ENCODE measurements around the gene SOWAHD. TPM values are rescaled to one million over a fixed set of nuclear protein-coding genes. Genes with fewer than 3 reads are reported as not detected.

SOWAHD gene
- total RNA-seq, 1 experiment from 2014 or later: 1.1 TPM

GRCh38 chrX:119790977-119791436, 32.6 kb downstream of the SOWAHD start:
- DNase-seq (ENCODE audit: low read depth, low spot score) (no peak), ATAC-seq (peak; percentile 31)
- H4K20me1 ChIP-seq (ENCODE audit: insufficient read depth): peaks cover 6% of the 10 kb centered on the region; the same call in 1 of the 2 replicates
- peaks cover 0 to 27% of the 10 kb centered on the region in 2 experiments; a peak in 2 of 4 replicates for H3K4me1 ChIP-seq (ENCODE audit: control insufficient read depth in 1 of 2, insufficient read depth in 2 of 2, low read length in 2 of 2)
- no peaks in the 10 kb centered on the region for H3K27me3 ChIP-seq (ENCODE audit: insufficient read depth, low read length)
- peak overlapping the region; percentile 78 to 85 for H3K4me3 ChIP-seq (replicated peaks in 1 of 2; ENCODE audit: low read depth in 1 of 2, low read length in 2 of 2)
- H3K4me2 ChIP-seq (ENCODE audit: low read length): peak overlapping the region; percentile 82
- peaks cover 5 to 39% of the 10 kb centered on the region in 2 experiments; a peak in 3 of 4 replicates for H3K36me3 ChIP-seq (ENCODE audit: control insufficient read depth in 1 of 2, insufficient read depth in 2 of 2, low read length in 2 of 2)
- POLR2A ChIA-PET: interaction anchor here (0.8 to 1.9 kb wide), 13 partner anchors 9 to 459 kb away, joined by 3 to 22 read pairs (median 5); partner anchors contain the start of genes SOWAHD, UPF3B and ZBTB33
- RAD21 ChIA-PET (ENCODE audit: low non-redundant PET in 1 of 2, low total read pairs in 2 of 2, uncharacterized antibody in 2 of 2, unreplicated experiment in 2 of 2): no interaction called here
- H3K9me2 ChIP-seq (ENCODE audit: insufficient read depth): no peaks in the 10 kb centered on the region
- peak overlapping the region; percentile 95 for H3K27ac ChIP-seq (ENCODE audit: low read depth, low read length)
- H3K9me3 ChIP-seq (ENCODE audit: control insufficient read depth in 1 of 2, insufficient read depth in 1 of 2, low read depth in 1 of 2, low read length in 2 of 2): no peaks in the 10 kb centered on the region
- H2AFZ ChIP-seq (ENCODE audit: low read depth, low read length, poor library complexity, severe bottlenecking): no peak overlapping the region
- peak overlapping the region; percentile 93 for H3K9ac ChIP-seq (ENCODE audit: low read length)
- CTCF ChIA-PET: interaction anchor here (0.8 kb wide), 1 partner anchor 33 kb away, joined by 3 read pairs; the partner anchor contains the start of gene SOWAHD
- intact Hi-C loops (cut with micrococcal nuclease): loop anchor here (5.0 kb wide), 2 partner anchors 61 to 86 kb away; partner anchors contain the start of gene UPF3B
- TSS peak; percentile 54 for BruUV-seq (replicated peaks)
- TF ChIP-seq ZFX (IDR thresholded peaks at IDR 0.05) (peak; percentile 48; the same call in 1 of the 2 replicates), POLR2AphosphoS5 (IDR thresholded peaks at IDR 0.05; ENCODE audit: low read depth, low read length) (no peak)
- peaks cover 61% of the 10 kb centered on the region for H3K79me2 ChIP-seq (ENCODE audit: insufficient read depth, low read length)

- Histone ChIP-seq H3K4me2 (ENCODE audit: low read length) (peak within 1 kb of the TSS; percentile 82), H3K36me3 (ENCODE audit: control insufficient read depth in 1 of 2, insufficient read depth in 2 of 2, low read length in 2 of 2) (peaks cover 5 to 35% of the 10 kb centered on the region in 2 experiments; a peak in 3 of 4 replicates), H4K20me1 (ENCODE audit: insufficient read depth) (peaks cover 5% of the 10 kb centered on the region; the same call in 1 of the 2 replicates), H3K79me2 (ENCODE audit: insufficient read depth, low read length) (peaks cover 58% of the 10 kb centered on the region), H2AFZ (ENCODE audit: low read depth, low read length, poor library complexity, severe bottlenecking) (no peak within 1 kb of the TSS), H3K27ac (ENCODE audit: low read depth, low read length) (peak within 1 kb of the TSS; percentile 95), H3K9ac (ENCODE audit: low read length) (peak within 1 kb of the TSS; percentile 93), H3K4me3 (replicated peaks in 1 of 2; ENCODE audit: low read depth in 1 of 2, low read length in 2 of 2) (peak within 1 kb of the TSS; percentile 78 to 85), H3K9me2 (ENCODE audit: insufficient read depth) (no peaks in the 10 kb centered on the region), H3K4me1 (ENCODE audit: control insufficient read depth in 1 of 2, insufficient read depth in 2 of 2, low read length in 2 of 2) (peaks cover 0 to 27% of the 10 kb centered on the region in 2 experiments; a peak in 2 of 4 replicates), H3K9me3 (ENCODE audit: control insufficient read depth in 1 of 2, insufficient read depth in 1 of 2, low read depth in 1 of 2, low read length in 2 of 2) (no peaks in the 10 kb centered on the region), H3K27me3 (ENCODE audit: insufficient read depth, low read length) (no peaks in the 10 kb centered on the region)
- intact Hi-C loops (cut with micrococcal nuclease): loop anchor here (5.0 kb wide), 2 partner anchors 61 to 86 kb away; partner anchors contain the start of gene UPF3B
- DNase-seq (ENCODE audit: low read depth, low spot score) (peak; percentile 76), ATAC-seq (peak; percentile 92)
- RAD21 ChIA-PET (ENCODE audit: low non-redundant PET in 1 of 2, low total read pairs in 2 of 2, uncharacterized antibody in 2 of 2, unreplicated experiment in 2 of 2): no interaction called here
- BruUV-seq (replicated peaks): TSS peak; percentile 85
- CTCF ChIA-PET: interaction anchor here (0.8 kb wide), 1 partner anchor 33 kb away, joined by 3 read pairs; the partner anchor contains the start of gene SOWAHD
- POLR2A ChIA-PET: interaction anchor here (0.6 to 1.9 kb wide), 16 partner anchors 9 to 459 kb away, joined by 3 to 22 read pairs (median 5); partner anchors contain the start of genes SOWAHD, UPF3B and ZBTB33
- TF ChIP-seq YY1 (IDR thresholded peaks at IDR 0.05; ENCODE audit: extremely low read depth, insufficient replicate concordance, low read depth, low read length) (peak; percentile 72), POLR2A (IDR thresholded peaks at IDR 0.05; ENCODE audit: borderline replicate concordance, extremely low read depth, insufficient read depth, insufficient read length) (peak; percentile 38), POLR2AphosphoS5 (IDR thresholded peaks at IDR 0.05; ENCODE audit: low read depth, low read length) (peak; percentile 84), MAX (IDR thresholded peaks at IDR 0.05) (no peak), EZH2phosphoT487 (IDR thresholded peaks at IDR 0.05; ENCODE audit: borderline replicate concordance) (no peak)
These were observed 33.2 kb downstream of the SOWAHD start, which contains the start of gene RPL39 for GRCh38 chrX:119791437-119792231. Gene RPL39, minus strand, starts transcription at chrX:119791630. Its CDS starts 54 bp downstream, at chrX:119791576.
